SK-MEL-5 (cell line): Measurements from ENCODE around the gene SEMA5B. TPM values are rescaled to one million over a fixed set of nuclear protein-coding genes. Genes with fewer than 3 reads are reported as not detected.

Experiments used
- DNase-seq: peaks from one replicate; pipeline ENCODE4 v3.0.0-alpha.2; 2016; ENCODE audit warnings: low read depth, low spot score
- in situ Hi-C: cut with HindIII; loops from 2 replicates; pipeline ENCODE4 v1.10.0; 2016; ENCODE audit warnings: low sequenced_read_pairs, high pct_unique_total_duplicates, low pct_unique_long_range_greater_than_20kb
- total RNA-seq: library from RNA; depleted of rRNA; stranded (reverse); fragments of >200 nt; shearing (Covaris generic); gene quantifications from 2 replicates; pipeline ENCODE4 v1.2.3, GENCODE V29; 2014

SEMA5B gene
- total RNA-seq, 1 experiment from 2014 or later, result not detected

GRCh38 chr3:122987231-122987630 lies 40.3 kb downstream of the SEMA5B start:
- no peak for DNase-seq
- in situ Hi-C loops, result no loop called here

GRCh38 chr3:122986693-122987179 lies 40.8 kb downstream of the SEMA5B start:
- in situ Hi-C loops, result no loop called here
- no peak for DNase-seq

- in situ Hi-C loops, result no loop called here
- no peak for DNase-seq
Observed at GRCh38 chr3:122985539-122985938, 42.0 kb downstream of the SEMA5B start.

- no peak for DNase-seq
- in situ Hi-C loops, result no loop called here
Observed at GRCh38 chr3:122984650-122985049, 42.9 kb downstream of the SEMA5B start.

GRCh38 chr3:122984007-122984406 lies 43.6 kb downstream of the SEMA5B start:
- in situ Hi-C loops, result no loop called here

GRCh38 chr3:122982216-122983185 lies 45.1 kb downstream of the SEMA5B start:
- in situ Hi-C loops, result no loop called here
- DNase-seq, result peak; percentile 17

More at GRCh38 chr3:122984007-122984406, 43.6 kb downstream of the SEMA5B start:
- no peak for DNase-seq

GRCh38 chr3:122979211-122979610 lies 48.4 kb downstream of the SEMA5B start:
- DNase-seq, result no peak
- in situ Hi-C loops, result no loop called here

- in situ Hi-C loops, result no loop called here
- DNase-seq, result no peak
Observed at GRCh38 chr3:122978569-122978968, 49.0 kb downstream of the SEMA5B start.

- no peak for DNase-seq
- in situ Hi-C loops, result no loop called here
Observed at GRCh38 chr3:122977746-122978466, 49.7 kb downstream of the SEMA5B start.

GRCh38 chr3:122975924-122976293 lies 51.7 kb downstream of the SEMA5B start:
- DNase-seq, result no peak
- in situ Hi-C loops, result no loop called here

GRCh38 chr3:122975163-122975923 lies 52.2 kb downstream of the SEMA5B start:
- no peak for DNase-seq

GRCh38 chr3:122974764-122975162 lies 52.8 kb downstream of the SEMA5B start:
- DNase-seq, result no peak
- in situ Hi-C loops, result no loop called here

More at GRCh38 chr3:122975163-122975923, 52.2 kb downstream of the SEMA5B start:
- in situ Hi-C loops, result no loop called here

GRCh38 chr3:122973893-122974615 lies 53.5 kb downstream of the SEMA5B start:
- in situ Hi-C loops, result no loop called here
- no peak for DNase-seq

- DNase-seq, result no peak
- in situ Hi-C loops, result no loop called here
Observed at GRCh38 chr3:122972141-122972540, 55.4 kb downstream of the SEMA5B start.

GRCh38 chr3:122969585-122970469 lies 57.7 kb downstream of the SEMA5B start:
- DNase-seq, result peak; percentile 87
- in situ Hi-C loops, result no loop called here

- no peak for DNase-seq
- in situ Hi-C loops, result no loop called here
Observed at GRCh38 chr3:122967765-122968164, 59.8 kb downstream of the SEMA5B start.
